Panc1 (cell line): Measurements from ENCODE around the gene HSDL1.

Experiments
- REST ChIP-seq, 2 experiments: IDR thresholded peaks; 2 replicates each; pipeline ENCODE4 v1.6.1; 2011 to 2012; ENCODE audit warnings: low read depth in 2 of 2, control low read depth in 1 of 2, low read length in 1 of 2, mild to moderate bottlenecking in 1 of 2, moderate library complexity in 1 of 2; ENCODE audit not compliant: insufficient read depth in 1 of 2
- SIN3A ChIP-seq: IDR thresholded peaks from 2 replicates; pipeline ENCODE4 v1.6.1; 2012; ENCODE audit warnings: low read depth, mild to moderate bottlenecking, low read length, moderate library complexity, borderline replicate concordance; ENCODE audit not compliant: insufficient read depth
- TF ChIP-seq, protein P1 (sequence below): fragments of 450-650 bp; IDR thresholded peaks from 2 replicates; pipeline ENCODE4 v1.5.1; 2017; ENCODE audit warnings: mild to moderate bottlenecking

DNA sequence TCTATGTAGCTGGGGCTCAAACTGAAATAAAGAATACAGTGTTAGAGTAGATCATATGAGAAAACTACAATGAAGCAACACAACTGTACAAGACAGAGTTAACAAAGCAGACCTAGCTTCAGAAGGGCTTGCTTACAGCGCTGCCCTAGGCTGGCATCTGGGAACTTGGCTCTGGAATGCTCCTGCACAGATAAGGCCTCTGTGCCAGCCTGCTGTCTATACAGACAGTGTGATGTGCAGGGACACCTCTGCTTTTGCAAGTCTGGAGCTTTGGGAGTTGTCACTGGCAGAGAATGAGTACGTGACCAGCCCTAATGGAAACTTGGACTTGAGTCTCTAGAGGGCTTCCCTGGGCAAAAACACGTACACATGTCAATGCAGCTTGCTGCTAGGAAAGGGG lies 70.3 kb downstream of the HSDL1 start:
- TF ChIP-seq SIN3A: no peak
- TF ChIP-seq, protein P1, sequence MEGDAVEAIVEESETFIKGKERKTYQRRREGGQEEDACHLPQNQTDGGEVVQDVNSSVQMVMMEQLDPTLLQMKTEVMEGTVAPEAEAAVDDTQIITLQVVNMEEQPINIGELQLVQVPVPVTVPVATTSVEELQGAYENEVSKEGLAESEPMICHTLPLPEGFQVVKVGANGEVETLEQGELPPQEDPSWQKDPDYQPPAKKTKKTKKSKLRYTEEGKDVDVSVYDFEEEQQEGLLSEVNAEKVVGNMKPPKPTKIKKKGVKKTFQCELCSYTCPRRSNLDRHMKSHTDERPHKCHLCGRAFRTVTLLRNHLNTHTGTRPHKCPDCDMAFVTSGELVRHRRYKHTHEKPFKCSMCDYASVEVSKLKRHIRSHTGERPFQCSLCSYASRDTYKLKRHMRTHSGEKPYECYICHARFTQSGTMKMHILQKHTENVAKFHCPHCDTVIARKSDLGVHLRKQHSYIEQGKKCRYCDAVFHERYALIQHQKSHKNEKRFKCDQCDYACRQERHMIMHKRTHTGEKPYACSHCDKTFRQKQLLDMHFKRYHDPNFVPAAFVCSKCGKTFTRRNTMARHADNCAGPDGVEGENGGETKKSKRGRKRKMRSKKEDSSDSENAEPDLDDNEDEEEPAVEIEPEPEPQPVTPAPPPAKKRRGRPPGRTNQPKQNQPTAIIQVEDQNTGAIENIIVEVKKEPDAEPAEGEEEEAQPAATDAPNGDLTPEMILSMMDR: no peak
- no peak for TF ChIP-seq REST (IDR thresholded peaks at IDR 0.05; ENCODE audit: insufficient read depth in 1 of 2, low read depth in 2 of 2, low read length in 1 of 2)
